Endothelial cell of umbilical vein (primary cell): Measurements from ENCODE around the gene SLC50A1.

Source experiments
- EZH2 ChIP-seq: IDR thresholded peaks from 2 replicates; pipeline ENCODE4 v1.6.1; 2012; ENCODE audit warnings: borderline replicate concordance, low read depth, mild to moderate bottlenecking, moderate library complexity, low read length, inconsistent platforms; ENCODE audit not compliant: severe bottlenecking
- FOS ChIP-seq: IDR thresholded peaks from 2 replicates; pipeline ENCODE4 v1.6.1; 2011; ENCODE audit warnings: mild to moderate bottlenecking, low read length, moderate library complexity, borderline replicate concordance; ENCODE audit not compliant: insufficient read depth
- JUN ChIP-seq: IDR thresholded peaks from 2 replicates; pipeline ENCODE4 v1.6.1; 2011; ENCODE audit warnings: borderline replicate concordance, low read depth; ENCODE audit not compliant: insufficient read length, insufficient read depth
- MYC ChIP-seq: IDR thresholded peaks from one replicate; pipeline ENCODE4 v1.6.1; 2011; ENCODE audit warnings: mild to moderate bottlenecking, low read depth, low read length
- POLR2A ChIP-seq: IDR thresholded peaks from 2 replicates; pipeline ENCODE4 v1.6.1; 2012; ENCODE audit warnings: low read depth, mild to moderate bottlenecking, control low read depth, low read length
- POLR2AphosphoS5 ChIP-seq: IDR thresholded peaks from 2 replicates; pipeline ENCODE4 v1.6.1; 2012; ENCODE audit warnings: low read depth, mild to moderate bottlenecking, control low read depth, low read length, moderate library complexity; ENCODE audit not compliant: insufficient read depth
- TF ChIP-seq, protein P1 (sequence below), 2 donors: IDR thresholded peaks; 1 replicate in 1 of 2; 2 replicates in 1 of 2; pipeline ENCODE4 v1.5.1; 2011; ENCODE audit warnings: low read length in 2 of 2, mild to moderate bottlenecking in 2 of 2, moderate library complexity in 2 of 2, control low read depth in 1 of 2, inconsistent platforms in 1 of 2, low read depth in 1 of 2; ENCODE audit not compliant: insufficient read depth in 1 of 2; ENCODE audit errors: extremely low read depth in 1 of 2
- TF ChIP-seq, protein P2 (sequence below): IDR thresholded peaks from 2 replicates; pipeline ENCODE4 v1.6.1; 2011; ENCODE audit not compliant: insufficient read depth, insufficient read length

DNA sequence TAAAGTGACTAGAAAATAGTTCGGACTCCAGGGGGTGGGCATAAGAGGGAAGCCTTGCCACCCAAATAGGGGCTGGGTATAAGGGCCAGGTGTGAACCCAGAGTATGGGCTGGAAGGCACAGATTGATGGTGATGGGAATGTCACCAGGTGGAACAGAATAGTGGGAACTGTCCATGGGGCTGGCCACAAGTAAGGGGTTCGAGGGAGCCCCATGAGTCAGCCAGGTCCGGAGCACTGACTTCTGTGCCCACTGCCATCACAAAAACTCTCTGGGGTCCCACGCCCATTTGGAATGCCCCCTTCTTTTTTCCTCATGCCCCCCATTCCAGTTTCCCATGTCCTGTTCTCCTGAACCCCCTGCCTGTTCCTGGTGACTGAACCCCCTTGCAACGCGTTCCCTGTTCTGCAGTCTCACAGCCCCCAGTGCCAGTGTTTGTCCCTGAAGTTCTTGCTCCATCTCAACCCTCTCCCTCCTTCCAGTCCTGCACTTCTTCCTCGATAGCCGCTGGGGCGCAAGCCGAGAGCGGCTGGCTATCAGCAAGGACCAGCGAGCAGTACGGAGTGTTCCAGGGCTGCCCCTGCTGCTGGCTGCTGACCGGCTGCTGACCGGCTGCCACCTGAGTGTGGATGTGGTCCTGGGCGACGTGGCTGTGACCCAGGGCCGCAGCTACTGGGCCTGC, 45.9 kb downstream of the SLC50A1 start:
- TF ChIP-seq, protein P1, sequence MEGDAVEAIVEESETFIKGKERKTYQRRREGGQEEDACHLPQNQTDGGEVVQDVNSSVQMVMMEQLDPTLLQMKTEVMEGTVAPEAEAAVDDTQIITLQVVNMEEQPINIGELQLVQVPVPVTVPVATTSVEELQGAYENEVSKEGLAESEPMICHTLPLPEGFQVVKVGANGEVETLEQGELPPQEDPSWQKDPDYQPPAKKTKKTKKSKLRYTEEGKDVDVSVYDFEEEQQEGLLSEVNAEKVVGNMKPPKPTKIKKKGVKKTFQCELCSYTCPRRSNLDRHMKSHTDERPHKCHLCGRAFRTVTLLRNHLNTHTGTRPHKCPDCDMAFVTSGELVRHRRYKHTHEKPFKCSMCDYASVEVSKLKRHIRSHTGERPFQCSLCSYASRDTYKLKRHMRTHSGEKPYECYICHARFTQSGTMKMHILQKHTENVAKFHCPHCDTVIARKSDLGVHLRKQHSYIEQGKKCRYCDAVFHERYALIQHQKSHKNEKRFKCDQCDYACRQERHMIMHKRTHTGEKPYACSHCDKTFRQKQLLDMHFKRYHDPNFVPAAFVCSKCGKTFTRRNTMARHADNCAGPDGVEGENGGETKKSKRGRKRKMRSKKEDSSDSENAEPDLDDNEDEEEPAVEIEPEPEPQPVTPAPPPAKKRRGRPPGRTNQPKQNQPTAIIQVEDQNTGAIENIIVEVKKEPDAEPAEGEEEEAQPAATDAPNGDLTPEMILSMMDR (IDR thresholded peaks at IDR 0.05; ENCODE audit: extremely low read depth in 1 of 2, insufficient read depth in 1 of 2, low read depth in 1 of 2, low read length in 2 of 2) = no peak
- TF ChIP-seq EZH2 (no peak), POLR2AphosphoS5 (no peak), POLR2A (no peak), FOS (no peak), MYC (no peak), JUN (no peak)
- TF ChIP-seq, protein P2, sequence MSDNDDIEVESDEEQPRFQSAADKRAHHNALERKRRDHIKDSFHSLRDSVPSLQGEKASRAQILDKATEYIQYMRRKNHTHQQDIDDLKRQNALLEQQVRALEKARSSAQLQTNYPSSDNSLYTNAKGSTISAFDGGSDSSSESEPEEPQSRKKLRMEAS = no peak
